Activated naive CD4-positive, alpha-beta T cell treated with anti-CD3 and anti-CD28 coated beads, Interleukin-2, amount 50 U/mL, for 16 hours (primary cell): ENCODE results near the gene C19orf12.
A peak's percentile ranks its signal among the peaks of the same experiment; 100 is the strongest.

ENCODE experiments used
- DNase-seq: peaks from one replicate; pipeline ENCODE4 v3.0.0-alpha.2; 2020

Gene C19orf12

GRCh38 chr19:29714953-29715700 lies at the start of gene C19orf12:
Gene C19orf12, minus strand, starts transcription at chr19:29715261. Its CDS starts 6,848 bp downstream, at chr19:29708413.
- DNase-seq: peak; percentile 76

GRCh38 chr19:29764361-29764760 lies 49.3 kb upstream of the C19orf12 start:
- DNase-seq: no peak

GRCh38 chr19:29763196-29763595 lies 48.1 kb upstream of the C19orf12 start:
- DNase-seq: no peak

- DNase-seq: no peak
Observed at GRCh38 chr19:29761575-29762232, 46.6 kb upstream of the C19orf12 start.

GRCh38 chr19:29760752-29761502 lies 45.9 kb upstream of the C19orf12 start:
- no peak for DNase-seq

- DNase-seq: no peak
Observed at GRCh38 chr19:29759359-29759758, 44.3 kb upstream of the C19orf12 start.

GRCh38 chr19:29758863-29759262 lies 43.8 kb upstream of the C19orf12 start:
- no peak for DNase-seq

GRCh38 chr19:29757551-29757950 lies 42.5 kb upstream of the C19orf12 start:
- no peak for DNase-seq

GRCh38 chr19:29753934-29754305 lies 38.9 kb upstream of the C19orf12 start:
- no peak for DNase-seq

GRCh38 chr19:29753190-29753933 lies 38.3 kb upstream of the C19orf12 start:
- DNase-seq: no peak

- no peak for DNase-seq
Observed at GRCh38 chr19:29752450-29753025, 37.5 kb upstream of the C19orf12 start.

GRCh38 chr19:29751932-29752331 lies 36.9 kb upstream of the C19orf12 start:
- no peak for DNase-seq

GRCh38 chr19:29750001-29750400 lies 34.9 kb upstream of the C19orf12 start:
- DNase-seq: no peak

- no peak for DNase-seq
Observed at GRCh38 chr19:29748996-29749849, 34.2 kb upstream of the C19orf12 start.

GRCh38 chr19:29745253-29745652 lies 30.2 kb upstream of the C19orf12 start:
- no peak for DNase-seq

- no peak for DNase-seq
Observed at GRCh38 chr19:29743681-29744080, 28.6 kb upstream of the C19orf12 start.

GRCh38 chr19:29741776-29742175 lies 26.7 kb upstream of the C19orf12 start:
- no peak for DNase-seq

- no peak for DNase-seq
Observed at GRCh38 chr19:29741226-29741625, 26.2 kb upstream of the C19orf12 start.

GRCh38 chr19:29737461-29738000 lies 22.5 kb upstream of the C19orf12 start:
- no peak for DNase-seq

GRCh38 chr19:29735829-29736228 lies 20.8 kb upstream of the C19orf12 start:
- no peak for DNase-seq

GRCh38 chr19:29731331-29731850 lies 16.3 kb upstream of the C19orf12 start:
- no peak for DNase-seq
